Activated naive CD4-positive, alpha-beta T cell treated with anti-CD3 and anti-CD28 coated beads, Interleukin-2, amount 50 U/mL, for 72 hours (primary cell): ENCODE results near the gene IRF4. TPM values are rescaled to one million over a fixed set of nuclear protein-coding genes. Genes with fewer than 3 reads are reported as not detected.

ENCODE experiments used
- ATAC-seq, 2 donors: fragments of 150-1000 bp; cut with Tn5 transposase; 2 replicates each; pipeline ENCODE4 v1.10.0; 2021; ENCODE audit warnings: mild to moderate bottlenecking in 2 of 2, moderate library complexity in 2 of 2
- DNase-seq, 2 donors: peaks; one replicate each; pipeline ENCODE4 v3.0.0; 2021 to 2022; ENCODE audit warnings: low spot score in 2 of 2
- H3K27ac Mint-ChIP-seq, 2 donors: one replicate each; pipeline ENCODE4 v1.8.0; 2022; ENCODE audit warnings: mild to moderate bottlenecking in 2 of 2, mixed read lengths in 2 of 2
- H3K36me3 Mint-ChIP-seq, 2 donors: one replicate each; pipeline ENCODE4 v1.8.0; 2022; ENCODE audit warnings: mixed read lengths in 2 of 2
- H3K9me3 Mint-ChIP-seq, 2 donors: one replicate each; pipeline ENCODE4 v1.8.0; 2022; ENCODE audit warnings: mixed read lengths in 2 of 2
- total RNA-seq, 2 donors: library from RNA; stranded (reverse); gene quantifications; one replicate each; pipeline ENCODE4 v1.2.3, GENCODE V29; 2022

IRF4 gene
- total RNA-seq, 2 donors from 2014 or later: 334 to 809 TPM

- no peak for ATAC-seq
- peaks cover 0 to 4% of the 10 kb centered on the region in 2 donors for H3K36me3 Mint-ChIP-seq
Measured at GRCh38 chr6:384898-385297, 6.7 kb upstream of the IRF4 start.

GRCh38 chr6:385614-386013 is 5.9 kb upstream of the IRF4 start:
- Mint-ChIP-seq H3K36me3 (peaks cover 0 to 4% of the 10 kb centered on the region in 2 donors), H3K9me3 (no peaks in the 10 kb centered on the region), H3K27ac (no peak overlapping the region)
- ATAC-seq (no peak), DNase-seq (peak in 1 of 2 donors; percentile 47)

More at GRCh38 chr6:384898-385297, 6.7 kb upstream of the IRF4 start:
- Mint-ChIP-seq H3K27ac (no peak overlapping the region), H3K9me3 (no peaks in the 10 kb centered on the region)
- DNase-seq: no peak

DNA sequence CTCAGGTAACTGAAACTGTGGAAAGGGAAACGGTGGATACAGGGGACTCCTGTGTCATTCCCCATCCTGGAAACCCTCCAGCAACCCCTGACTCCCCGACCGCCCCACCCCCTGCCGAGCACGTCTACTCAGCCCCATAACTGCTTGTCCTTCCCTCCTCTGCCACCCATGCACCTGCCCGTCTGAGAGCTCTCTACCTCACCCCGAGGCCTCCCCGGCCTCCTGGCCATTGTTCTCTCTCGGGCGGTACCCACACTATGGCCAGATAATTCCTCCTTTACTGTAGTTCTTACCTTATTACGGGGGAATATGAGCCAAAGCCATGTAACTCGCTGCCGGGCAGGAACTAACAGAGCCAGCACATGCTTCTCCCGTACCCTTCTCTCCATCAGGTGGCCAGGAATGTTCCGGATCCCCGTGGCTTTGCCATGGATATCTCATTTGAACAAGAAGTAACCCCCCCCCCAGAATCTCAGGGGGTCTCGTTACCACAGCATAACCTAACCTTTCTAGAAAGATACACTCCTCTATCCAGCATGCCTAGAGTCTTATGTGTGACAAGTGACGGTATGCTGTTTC is 4.8 kb upstream of the IRF4 start:
- no peaks in the 10 kb centered on the region for H3K9me3 Mint-ChIP-seq

GRCh38 chr6:387293-387741 is 4.2 kb upstream of the IRF4 start:
- H3K36me3 Mint-ChIP-seq: peaks cover 1 to 2% of the 10 kb centered on the region in 2 donors
- DNase-seq (no peak), ATAC-seq (no peak)
- H3K27ac Mint-ChIP-seq: no peak overlapping the region
- no peaks in the 10 kb centered on the region for H3K9me3 Mint-ChIP-seq

More for the DNA sequence above, 4.8 kb upstream of the IRF4 start:
- ATAC-seq: no peak
- Mint-ChIP-seq H3K27ac (no peak overlapping the region), H3K36me3 (no peaks in the 10 kb centered on the region)
- DNase-seq: no peak

DNA sequence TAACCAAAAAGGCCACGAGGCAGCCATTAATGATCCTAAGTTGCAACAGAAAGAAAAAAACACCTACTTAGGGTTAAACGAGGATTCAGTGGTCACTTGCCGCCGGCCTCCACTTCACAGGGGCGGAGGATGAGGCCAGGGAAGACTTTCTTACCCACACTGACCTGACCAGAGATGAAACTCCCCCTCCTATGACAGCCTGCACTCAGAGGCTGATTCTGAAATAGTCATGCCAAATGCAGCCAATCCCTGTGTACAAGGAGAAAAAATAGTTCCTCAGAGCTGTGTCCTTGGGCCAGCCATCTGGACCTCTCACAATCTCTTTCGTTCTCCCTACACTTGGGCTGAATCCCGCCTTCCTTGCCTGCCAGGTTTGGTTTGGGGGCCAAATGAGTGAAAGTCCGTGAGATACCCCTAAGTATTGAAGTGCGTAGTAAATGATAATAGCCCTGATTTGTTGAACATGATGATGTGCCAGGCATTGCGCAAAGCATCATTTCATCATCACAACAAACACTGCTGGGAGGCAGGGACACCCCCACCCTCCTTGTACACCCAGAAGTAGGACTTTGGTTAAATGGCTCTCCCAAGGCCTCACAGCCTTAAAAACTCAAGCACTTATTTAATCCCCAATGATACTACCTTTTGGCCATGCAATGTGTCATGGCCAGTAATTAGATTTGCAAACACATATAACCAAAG is 3.2 kb upstream of the IRF4 start:
- DNase-seq: no peak

GRCh38 chr6:389143-389542 is 2.4 kb upstream of the IRF4 start:
- ATAC-seq (no peak), DNase-seq (no peak)
- H3K9me3 Mint-ChIP-seq: peaks cover 0 to 5% of the 10 kb centered on the region in 2 donors
- peaks cover 16% of the 10 kb centered on the region in 2 donors for H3K36me3 Mint-ChIP-seq
- peak overlapping the region; percentile 97 to 99 for H3K27ac Mint-ChIP-seq

More for the DNA sequence above, 3.2 kb upstream of the IRF4 start:
- ATAC-seq: no peak
- Mint-ChIP-seq H3K27ac (peak overlapping the region in 1 of 2 donors; percentile 57), H3K36me3 (peaks cover 8% of the 10 kb centered on the region in 2 donors), H3K9me3 (no peaks in the 10 kb centered on the region)

DNA sequence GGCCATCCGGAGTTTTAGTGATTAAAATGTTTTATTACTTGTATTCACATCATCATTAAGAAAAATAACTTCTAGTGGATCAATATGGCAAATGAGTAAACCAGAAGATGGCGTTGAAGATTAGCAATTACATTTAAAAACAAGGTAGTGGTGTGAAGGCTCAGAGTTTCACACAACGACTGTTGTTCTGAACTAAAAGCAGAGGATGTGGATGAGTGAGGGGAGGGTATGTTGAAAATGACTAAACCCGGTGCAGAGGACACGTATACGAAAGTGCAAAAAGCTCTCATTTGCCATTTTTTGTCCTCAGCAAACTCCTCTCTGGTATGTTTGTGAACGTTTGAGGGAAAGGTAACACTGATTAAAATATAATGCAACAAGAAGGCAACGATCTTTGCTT is 1.9 kb upstream of the IRF4 start:
- Mint-ChIP-seq H3K36me3 (peaks cover 21% of the 10 kb centered on the region in 2 donors), H3K27ac (peak overlapping the region; percentile 97 to 99), H3K9me3 (peaks cover 0 to 5% of the 10 kb centered on the region in 2 donors)
- ATAC-seq: peak; percentile 66 to 73
- peak in 1 of 2 donors; percentile 55 for DNase-seq

DNA sequence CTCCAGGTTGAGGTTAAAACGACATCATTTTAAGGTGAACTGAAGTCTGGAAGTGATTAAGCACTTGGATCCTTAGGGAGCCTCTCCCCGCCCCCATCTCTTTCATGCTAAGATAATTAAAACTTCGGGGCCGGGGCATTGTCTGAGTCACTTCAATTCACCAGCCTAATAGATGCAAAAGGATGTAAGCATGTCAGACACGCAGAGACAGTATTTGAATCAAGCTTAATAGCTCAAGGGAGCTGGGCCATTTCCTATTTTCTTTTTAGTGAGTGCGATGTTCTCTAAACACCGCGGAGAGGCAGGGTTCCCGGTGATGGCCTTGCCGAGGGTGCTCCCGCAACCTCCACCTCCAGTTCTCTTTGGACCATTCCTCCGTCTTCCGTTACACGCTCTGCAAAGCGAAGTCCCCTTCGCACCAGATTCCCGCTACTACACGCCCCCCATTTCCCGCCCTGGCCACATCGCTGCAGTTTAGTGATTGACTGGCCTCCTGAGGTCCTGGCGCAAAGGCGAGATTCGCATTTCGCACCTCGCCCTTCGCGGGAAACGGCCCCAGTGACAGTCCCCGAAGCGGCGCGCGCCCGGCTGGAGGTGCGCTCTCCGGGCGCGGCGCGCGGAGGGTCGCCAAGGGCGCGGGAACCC is 516 bp upstream of the IRF4 start:
- peaks cover 0 to 5% of the 10 kb centered on the region in 2 donors for H3K9me3 Mint-ChIP-seq
- peak overlapping the region; percentile 97 to 99 for H3K27ac Mint-ChIP-seq
- peak; percentile 17 to 25 for ATAC-seq
- peak in 1 of 2 donors; percentile 79 for DNase-seq
- H3K36me3 Mint-ChIP-seq: peaks cover 35% of the 10 kb centered on the region in 2 donors

DNA sequence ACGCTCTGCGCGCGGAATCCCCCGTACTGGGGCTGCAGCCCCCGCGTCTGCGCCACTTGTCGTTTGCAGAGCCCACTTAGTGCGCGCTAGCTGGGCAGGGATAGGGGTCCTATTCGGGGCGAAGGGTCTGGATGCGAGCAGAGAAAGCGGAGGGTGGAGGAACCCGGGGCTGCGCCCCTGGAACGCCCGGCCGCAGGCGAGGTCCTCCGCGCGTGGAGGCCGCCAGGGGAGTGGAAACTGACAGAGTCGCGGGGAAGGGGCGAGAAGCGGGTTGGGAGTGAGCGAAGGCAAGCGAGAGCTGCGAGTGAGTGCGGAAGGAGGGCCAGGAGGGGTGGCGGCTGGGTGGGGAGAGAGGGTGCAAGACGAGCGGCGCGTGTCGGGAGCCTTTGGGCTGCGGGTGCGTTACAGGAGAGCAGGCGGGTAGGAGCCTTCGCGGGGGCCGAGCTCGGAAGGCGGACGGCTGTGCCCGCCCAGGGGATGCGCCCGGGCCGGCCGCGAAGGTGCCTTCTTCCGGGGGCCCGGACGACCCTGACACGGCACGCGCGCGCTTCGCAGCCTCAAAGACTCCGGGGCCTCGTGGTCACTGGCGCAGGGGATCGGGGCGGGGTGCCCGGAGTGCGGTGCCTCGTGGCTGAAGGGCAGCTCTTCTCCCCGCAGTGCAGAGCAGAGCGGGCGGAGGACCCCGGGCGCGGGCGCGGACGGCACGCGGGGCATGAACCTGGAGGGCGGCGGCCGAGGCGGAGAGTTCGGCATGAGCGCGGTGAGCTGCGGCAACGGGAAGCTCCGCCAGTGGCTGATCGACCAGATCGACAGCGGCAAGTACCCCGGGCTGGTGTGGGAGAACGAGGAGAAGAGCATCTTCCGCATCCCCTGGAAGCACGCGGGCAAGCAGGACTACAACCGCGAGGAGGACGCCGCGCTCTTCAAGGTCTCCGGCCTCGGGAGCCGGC is 1.2 kb downstream of the IRF4 start:
- ATAC-seq (no peak), DNase-seq (peak in 1 of 2 donors; percentile 65)
- Mint-ChIP-seq H3K27ac (peak overlapping the region; percentile 99), H3K9me3 (peaks cover 0 to 5% of the 10 kb centered on the region in 2 donors), H3K36me3 (peaks cover 47 to 48% of the 10 kb centered on the region in 2 donors)

GRCh38 chr6:393391-394221 is 2.1 kb downstream of the IRF4 start:
- peak in 1 of 2 donors; percentile 19 for ATAC-seq
- Mint-ChIP-seq H3K36me3 (peaks cover 55 to 57% of the 10 kb centered on the region in 2 donors), H3K9me3 (peaks cover 0 to 5% of the 10 kb centered on the region in 2 donors), H3K27ac (peak overlapping the region; percentile 99 to 100)
- DNase-seq: peak in 1 of 2 donors; percentile 74

- H3K9me3 Mint-ChIP-seq: peaks cover 0 to 5% of the 10 kb centered on the region in 2 donors
- no peak for DNase-seq
- H3K27ac Mint-ChIP-seq: peak overlapping the region; percentile 99 to 100
- H3K36me3 Mint-ChIP-seq: peaks cover 66 to 68% of the 10 kb centered on the region in 2 donors
- no peak for ATAC-seq
Measured at GRCh38 chr6:394641-395289, 3.2 kb downstream of the IRF4 start.

DNA sequence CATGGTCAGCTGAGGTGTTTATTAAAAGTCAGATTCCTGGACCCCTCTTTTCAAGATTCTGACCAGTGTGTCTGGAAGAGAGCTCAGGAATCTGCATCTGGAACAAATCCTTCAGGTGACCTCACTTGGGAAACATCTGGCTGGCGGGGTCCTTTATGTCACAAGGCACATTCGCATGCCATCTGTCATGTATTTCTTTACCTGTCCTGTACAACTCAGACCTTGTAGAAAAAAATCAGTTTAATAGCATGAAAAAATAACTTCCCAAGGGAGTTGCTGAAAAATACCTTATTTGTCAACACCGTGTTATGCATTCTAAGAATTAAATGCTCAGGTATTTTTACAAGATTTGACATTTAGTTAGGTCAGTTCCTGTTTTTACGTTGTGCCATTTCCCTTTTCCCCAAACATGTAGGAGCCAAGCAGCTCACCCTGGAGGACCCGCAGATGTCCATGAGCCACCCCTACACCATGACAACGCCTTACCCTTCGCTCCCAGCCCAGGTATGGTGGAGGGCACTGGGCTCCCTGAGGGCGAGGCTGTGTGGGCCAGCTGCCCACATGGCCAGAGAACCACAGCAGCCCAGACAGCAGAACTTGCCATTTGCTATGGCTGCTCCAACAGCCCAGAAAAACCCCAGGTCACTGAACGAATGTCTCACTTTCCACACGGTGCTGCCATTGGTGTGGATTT is 4.0 kb downstream of the IRF4 start:
- Mint-ChIP-seq H3K36me3 (peaks cover 71 to 76% of the 10 kb centered on the region in 2 donors), H3K27ac (peak overlapping the region; percentile 99 to 100), H3K9me3 (peaks cover 0 to 5% of the 10 kb centered on the region in 2 donors)
- DNase-seq (no peak), ATAC-seq (no peak)

DNA sequence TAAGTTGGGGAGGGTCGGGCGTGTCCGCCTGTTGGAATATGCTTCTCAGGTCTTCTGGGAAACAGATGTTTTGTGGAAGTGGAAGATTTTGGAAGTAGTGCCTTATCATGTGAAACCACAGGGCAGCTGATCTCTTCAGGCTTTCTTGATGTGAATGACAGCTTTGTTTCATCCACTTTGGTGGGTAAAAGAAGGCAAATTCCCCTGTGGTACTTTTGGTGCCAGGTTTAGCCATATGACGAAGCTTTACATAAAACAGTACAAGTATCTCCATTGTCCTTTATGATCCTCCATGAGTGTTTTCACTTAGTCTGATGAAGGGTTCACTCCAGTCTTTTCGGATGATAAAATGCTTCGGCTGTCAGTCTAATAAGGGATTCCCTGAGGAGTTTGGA is 4.6 kb downstream of the IRF4 start:
- peaks cover 0 to 5% of the 10 kb centered on the region in 2 donors for H3K9me3 Mint-ChIP-seq
- peaks cover 75 to 82% of the 10 kb centered on the region in 2 donors for H3K36me3 Mint-ChIP-seq
- H3K27ac Mint-ChIP-seq: peak overlapping the region; percentile 95 to 99
- no peak for ATAC-seq
- no peak for DNase-seq

- no peak for ATAC-seq
- no peak for DNase-seq
- Mint-ChIP-seq H3K36me3 (peaks cover 84 to 91% of the 10 kb centered on the region in 2 donors), H3K9me3 (peaks cover 0 to 5% of the 10 kb centered on the region in 2 donors), H3K27ac (peak overlapping the region; percentile 51 to 98)
Measured at GRCh38 chr6:397056-397455, 5.5 kb downstream of the IRF4 start.
